ENCODE results near the gene ZBTB6.

- no peak for TF ChIP-seq CTCF (conservative IDR thresholded peaks at IDR 0.05; ENCODE audit: low read length)
- TF ChIP-seq EZH2phosphoT487 (IDR thresholded peaks at IDR 0.05; ENCODE audit: borderline replicate concordance), result no peak
Observed at GRCh38 chr9:122904823-122905710, 8.1 kb downstream of the ZBTB6 start, which contains the start of gene RC3H2.
